WTC11 (cell line): ENCODE measurements around the gene PLEK. TPM values are rescaled to one million over a fixed set of nuclear protein-coding genes. Genes with fewer than 3 reads are reported as not detected.

Experiments
- ATAC-seq: fragments of 200-7000 bp; cut with Tn5 transposase; 2 replicates; pipeline ENCODE4 v1.10.0; 2021; ENCODE audit warnings: mild to moderate bottlenecking, moderate library complexity
- CTCF ChIA-PET: fragments of 300-600 bp; sonication (Branson Sonifier 250); formaldehyde crosslinking; loops from one replicate; lab custom pipeline; 2021; ENCODE audit warnings: antibody characterized with exemption; lab: Charles Lee
- POLR2A ChIA-PET: fragments of 350-600 bp; sonication (Branson Sonifier 250); formaldehyde crosslinking; loops from one replicate; lab custom pipeline; 2021; ENCODE audit warnings: antibody characterized with exemption; lab: Charles Lee
- DNase-seq: peaks from one replicate; pipeline ENCODE4 v3.0.0; 2021; ENCODE audit warnings: low spot score
- H3K27ac Mint-ChIP-seq: 2 replicates; pipeline ENCODE4 v1.8.0; 2021; ENCODE audit warnings: mixed read lengths
- H3K27me3 Mint-ChIP-seq: 2 replicates; pipeline ENCODE4 v1.8.0; 2021; ENCODE audit warnings: low read depth, mild to moderate bottlenecking, moderate library complexity, mixed read lengths
- H3K36me3 Mint-ChIP-seq: 2 replicates; pipeline ENCODE4 v1.8.0; 2021; ENCODE audit warnings: mixed read lengths
- H3K4me1 Mint-ChIP-seq: 2 replicates; pipeline ENCODE4 v1.8.0; 2022; ENCODE audit warnings: mixed read lengths
- H3K4me3 Mint-ChIP-seq: 2 replicates; pipeline ENCODE4 v1.8.0; 2021; ENCODE audit warnings: mild to moderate bottlenecking, moderate library complexity, mixed read lengths
- H3K9me3 Mint-ChIP-seq: 2 replicates; pipeline ENCODE4 v1.8.0; 2021; ENCODE audit warnings: mixed read lengths
- CREM ChIP-seq: sonication (generic); formaldehyde crosslinking; IDR thresholded peaks from 2 replicates; pipeline ENCODE4 v1.8.1; 2022; ENCODE audit warnings: mild to moderate bottlenecking, missing genetic modification reagents, moderate library complexity
- ELF4 ChIP-seq: sonication (generic); formaldehyde crosslinking; IDR thresholded peaks from 2 replicates; pipeline ENCODE4 v1.8.1; 2022; ENCODE audit warnings: low read depth, mild to moderate bottlenecking, moderate library complexity, missing genetic modification reagents
- ESRRA ChIP-seq: sonication (generic); formaldehyde crosslinking; IDR thresholded peaks from 2 replicates; pipeline ENCODE4 v1.8.1; 2022; ENCODE audit warnings: mild to moderate bottlenecking, missing genetic modification reagents, borderline replicate concordance
- ETV6 ChIP-seq: sonication (generic); formaldehyde crosslinking; IDR thresholded peaks from 2 replicates; pipeline ENCODE4 v1.8.1; 2022; ENCODE audit warnings: mild to moderate bottlenecking, missing genetic modification reagents
- FOXK1 ChIP-seq: sonication (generic); formaldehyde crosslinking; IDR thresholded peaks from 2 replicates; pipeline ENCODE4 v1.8.0; 2022; ENCODE audit warnings: mild to moderate bottlenecking, moderate library complexity, missing genetic modification reagents
- FOXP1 ChIP-seq: sonication (generic); formaldehyde crosslinking; IDR thresholded peaks from 2 replicates; pipeline ENCODE4 v1.8.0; 2022; ENCODE audit warnings: missing genetic modification reagents, mild to moderate bottlenecking, moderate library complexity, borderline replicate concordance
- GABPB1 ChIP-seq: sonication (generic); formaldehyde crosslinking; IDR thresholded peaks from 2 replicates; pipeline ENCODE4 v1.8.1; 2023; ENCODE audit warnings: mild to moderate bottlenecking, missing genetic modification reagents
- GTF2I ChIP-seq: fragments of 250-450 bp; sonication (Bioruptor Pico); conservative IDR thresholded peaks from 2 replicates; pipeline ENCODE4 v1.4.0; 2021; ENCODE audit warnings: mild to moderate bottlenecking
- KAT7 ChIP-seq: sonication (generic); formaldehyde crosslinking; IDR thresholded peaks from 2 replicates; pipeline ENCODE4 v1.8.1; 2023; ENCODE audit warnings: missing genetic modification reagents, mild to moderate bottlenecking, borderline replicate concordance
- MYBL2 ChIP-seq: sonication (generic); formaldehyde crosslinking; IDR thresholded peaks from 2 replicates; pipeline ENCODE4 v1.8.1; 2023; ENCODE audit warnings: mild to moderate bottlenecking, moderate library complexity, missing genetic modification reagents
- NFE2L1 ChIP-seq: sonication (generic); formaldehyde crosslinking; IDR thresholded peaks from 2 replicates; pipeline ENCODE4 v1.8.1; 2023; ENCODE audit warnings: missing genetic modification reagents
- NR3C1 ChIP-seq: sonication (generic); formaldehyde crosslinking; conservative IDR thresholded peaks from 2 replicates; pipeline ENCODE4 v1.8.1; 2023; ENCODE audit warnings: low read depth, mild to moderate bottlenecking, missing genetic modification reagents
- RELA ChIP-seq: sonication (generic); formaldehyde crosslinking; IDR thresholded peaks from 2 replicates; pipeline ENCODE4 v1.8.1; 2022; ENCODE audit warnings: missing genetic modification reagents, mild to moderate bottlenecking, borderline replicate concordance
- SMAD4 ChIP-seq: sonication (generic); formaldehyde crosslinking; IDR thresholded peaks from 2 replicates; pipeline ENCODE4 v1.8.0; 2022; ENCODE audit warnings: mild to moderate bottlenecking, missing genetic modification reagents
- TEAD4 ChIP-seq: sonication (generic); formaldehyde crosslinking; IDR thresholded peaks from 2 replicates; pipeline ENCODE4 v1.8.0; 2022; ENCODE audit warnings: mild to moderate bottlenecking, missing genetic modification reagents
- TP53 ChIP-seq: sonication (generic); formaldehyde crosslinking; IDR thresholded peaks from 2 replicates; pipeline ENCODE4 v1.8.1; 2023; ENCODE audit warnings: mild to moderate bottlenecking, missing genetic modification reagents
- ZNF138 ChIP-seq: sonication (generic); formaldehyde crosslinking; conservative IDR thresholded peaks from 2 replicates; pipeline ENCODE4 v1.8.1; 2022; ENCODE audit warnings: mild to moderate bottlenecking, moderate library complexity, missing genetic modification reagents
- ZNF263 ChIP-seq: sonication (generic); formaldehyde crosslinking; IDR thresholded peaks from 2 replicates; pipeline ENCODE4 v1.8.1; 2022; ENCODE audit warnings: low read depth, mild to moderate bottlenecking, moderate library complexity, missing genetic modification reagents
- total RNA-seq: library from RNA; stranded (reverse); gene quantifications from 3 replicates; pipeline ENCODE4 v1.2.3, GENCODE V29; 2021
- TF ChIP-seq, protein P1 (sequence below): sonication (generic); formaldehyde crosslinking; IDR thresholded peaks from 2 replicates; pipeline ENCODE4 v1.8.1; 2023; ENCODE audit warnings: mild to moderate bottlenecking, moderate library complexity, missing genetic modification reagents
- TF ChIP-seq, protein P2 (sequence below): sonication (generic); formaldehyde crosslinking; IDR thresholded peaks from 2 replicates; pipeline ENCODE4 v1.8.0; 2022; ENCODE audit warnings: mild to moderate bottlenecking, missing genetic modification reagents
- TF ChIP-seq, protein P3 (sequence below): sonication (generic); formaldehyde crosslinking; IDR thresholded peaks from 2 replicates; pipeline ENCODE4 v1.8.0; 2022; ENCODE audit warnings: mild to moderate bottlenecking, missing genetic modification reagents
- TF ChIP-seq, protein P4 (sequence below): fragments of 200-600 bp; IDR thresholded peaks from 2 replicates; pipeline ENCODE4 v1.8.0; 2022; ENCODE audit warnings: antibody characterized with exemption
- TF ChIP-seq, protein P5 (sequence below): sonication (generic); formaldehyde crosslinking; conservative IDR thresholded peaks from 2 replicates; pipeline ENCODE4 v1.8.1; 2022; ENCODE audit warnings: mild to moderate bottlenecking, missing genetic modification reagents
- TF ChIP-seq, protein P6 (sequence below): sonication (generic); formaldehyde crosslinking; IDR thresholded peaks from 2 replicates; pipeline ENCODE4 v1.8.1; 2022; ENCODE audit warnings: low read depth, mild to moderate bottlenecking, moderate library complexity, missing genetic modification reagents, borderline replicate concordance

The PLEK gene
- total RNA-seq, 1 experiment from 2014 or later, result 0.26 TPM

DNA sequence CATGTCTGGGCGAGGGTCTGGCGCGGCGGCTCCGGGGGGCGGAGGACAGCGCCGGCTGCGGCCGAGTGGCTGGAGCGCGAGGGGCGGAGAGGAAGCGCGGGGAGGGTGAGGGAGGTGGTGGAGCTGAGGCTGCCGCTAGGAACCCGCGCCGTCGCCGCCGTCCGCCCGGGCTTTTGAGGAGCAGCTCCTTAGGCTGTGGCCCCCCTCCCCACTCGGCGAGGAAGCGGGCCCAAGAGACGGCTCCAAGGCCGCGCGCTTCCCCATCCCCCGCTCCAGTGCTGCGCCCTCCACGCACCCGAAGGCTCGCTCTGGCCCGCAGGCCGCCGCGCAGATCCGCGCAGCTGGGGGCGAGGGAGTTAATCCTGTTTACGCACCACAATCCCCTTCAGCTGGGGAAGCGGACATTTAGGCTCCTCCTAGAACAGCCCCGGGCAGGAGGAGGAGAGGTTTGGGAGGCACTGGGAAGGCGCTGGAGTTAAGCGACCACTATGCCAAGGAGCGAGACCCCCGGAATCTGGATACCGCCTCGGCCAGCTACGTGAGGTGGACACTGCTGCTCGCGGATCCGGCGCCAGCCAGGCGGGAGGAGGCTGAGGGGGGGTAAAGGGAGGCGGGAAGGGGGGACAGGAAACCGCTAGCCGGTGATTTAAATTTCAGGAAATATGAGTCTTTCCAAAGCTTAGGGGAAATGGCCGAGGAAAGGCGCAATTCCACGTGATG, 45.5 kb upstream of the PLEK start, which contains the start of gene CNRIP1:
Gene CNRIP1, minus strand, starts transcription at position 552 of the 720 bp plus-strand sequence. Its CDS starts 549 bp downstream, at position 3.
- peak within 1 kb of the TSS; percentile 78 for H3K4me3 Mint-ChIP-seq
- H3K9me3 Mint-ChIP-seq, result no peaks in the 10 kb centered on the region
- no peak within 1 kb of the TSS for H3K27ac Mint-ChIP-seq
- DNase-seq, result peak; percentile 64
- TF ChIP-seq FOXP1 (peak; percentile 82), TP53 (CRISPR knock-in tag) (0 out of 2 replicates have a peak, but pooled peaks have one; percentile 41), SMAD4 (CRISPR knock-in tag) (no peak), ZNF138 (CRISPR knock-in tag) (0 out of 2 replicates have a peak, but pooled peaks have one; percentile 38), ELF4 (CRISPR knock-in tag) (0 out of 2 replicates have a peak, but pooled peaks have one; percentile 24), NFE2L1 (0 out of 2 replicates have a peak, but pooled peaks have one; percentile 58), KAT7 (CRISPR knock-in tag) (peak; percentile 15; the same call in 1 of the 2 replicates), RELA (CRISPR knock-in tag) (no peak; the same call in 1 of the 2 replicates)
- TF ChIP-seq, protein P1, sequence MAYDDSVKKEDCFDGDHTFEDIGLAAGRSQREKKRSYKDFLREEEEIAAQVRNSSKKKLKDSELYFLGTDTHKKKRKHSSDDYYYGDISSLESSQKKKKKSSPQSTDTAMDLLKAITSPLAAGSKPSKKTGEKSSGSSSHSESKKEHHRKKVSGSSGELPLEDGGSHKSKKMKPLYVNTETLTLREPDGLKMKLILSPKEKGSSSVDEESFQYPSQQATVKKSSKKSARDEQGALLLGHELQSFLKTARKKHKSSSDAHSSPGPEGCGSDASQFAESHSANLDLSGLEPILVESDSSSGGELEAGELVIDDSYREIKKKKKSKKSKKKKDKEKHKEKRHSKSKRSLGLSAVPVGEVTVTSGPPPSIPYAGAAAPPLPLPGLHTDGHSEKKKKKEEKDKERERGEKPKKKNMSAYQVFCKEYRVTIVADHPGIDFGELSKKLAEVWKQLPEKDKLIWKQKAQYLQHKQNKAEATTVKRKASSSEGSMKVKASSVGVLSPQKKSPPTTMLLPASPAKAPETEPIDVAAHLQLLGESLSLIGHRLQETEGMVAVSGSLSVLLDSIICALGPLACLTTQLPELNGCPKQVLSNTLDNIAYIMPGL (CRISPR knock-in tag), result peak; percentile 87
- peak; percentile 72 for ATAC-seq
- ChIA-PET POLR2A (interaction anchor here (0.6 kb wide), 2 partner anchors 13 to 125 kb away, joined by 3 to 5 read pairs; no protein-coding TSS in a partner anchor), CTCF (interaction anchor here (0.8 to 2.2 kb wide), 11 partner anchors 14 to 403 kb away, joined by 3 to 15 read pairs (median 5); partner anchors contain the start of gene PPP3R1)
- H3K27me3 Mint-ChIP-seq, result peaks cover 68% of the 10 kb centered on the region
- no peaks in the 10 kb centered on the region for H3K36me3 Mint-ChIP-seq
- H3K4me1 Mint-ChIP-seq, result peaks cover 12% of the 10 kb centered on the region

DNA sequence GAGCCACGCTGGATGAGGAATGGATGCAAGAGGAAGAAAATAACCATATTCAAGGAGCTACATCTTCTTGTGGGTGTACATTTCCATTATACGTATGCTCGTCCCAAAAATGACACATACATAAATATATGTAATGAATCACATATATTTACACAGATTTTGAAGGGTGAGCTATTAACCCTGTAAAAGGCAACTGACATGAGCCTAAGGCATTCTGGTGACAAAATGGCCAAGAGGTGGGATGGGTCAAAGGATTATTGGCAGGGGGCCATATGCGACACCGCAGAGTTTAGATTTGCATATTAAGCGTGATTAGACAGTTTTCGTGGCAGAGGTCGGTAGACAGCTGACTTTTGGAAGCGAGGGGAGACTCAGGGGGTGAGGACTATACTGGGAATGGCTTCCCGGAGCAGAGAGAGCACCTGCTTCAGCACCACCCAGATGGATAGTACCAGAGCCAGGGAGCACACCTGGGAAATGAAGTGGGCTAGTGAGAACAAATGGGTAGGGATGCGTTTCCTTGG, 44.9 kb upstream of the PLEK start:
- ATAC-seq (peak; percentile 62), DNase-seq (peak; percentile 59)
- no peaks in the 10 kb centered on the region for H3K9me3 Mint-ChIP-seq
- H3K36me3 Mint-ChIP-seq, result no peaks in the 10 kb centered on the region
- 0 out of 2 replicates have a peak, but pooled peaks have one; percentile 62 for TF ChIP-seq NFE2L1
- TF ChIP-seq, protein P2, sequence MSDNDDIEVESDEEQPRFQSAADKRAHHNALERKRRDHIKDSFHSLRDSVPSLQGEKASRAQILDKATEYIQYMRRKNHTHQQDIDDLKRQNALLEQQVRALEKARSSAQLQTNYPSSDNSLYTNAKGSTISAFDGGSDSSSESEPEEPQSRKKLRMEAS (CRISPR knock-in tag), result 0 out of 2 replicates have a peak, but pooled peaks have one; percentile 16
- TF ChIP-seq, protein P3, sequence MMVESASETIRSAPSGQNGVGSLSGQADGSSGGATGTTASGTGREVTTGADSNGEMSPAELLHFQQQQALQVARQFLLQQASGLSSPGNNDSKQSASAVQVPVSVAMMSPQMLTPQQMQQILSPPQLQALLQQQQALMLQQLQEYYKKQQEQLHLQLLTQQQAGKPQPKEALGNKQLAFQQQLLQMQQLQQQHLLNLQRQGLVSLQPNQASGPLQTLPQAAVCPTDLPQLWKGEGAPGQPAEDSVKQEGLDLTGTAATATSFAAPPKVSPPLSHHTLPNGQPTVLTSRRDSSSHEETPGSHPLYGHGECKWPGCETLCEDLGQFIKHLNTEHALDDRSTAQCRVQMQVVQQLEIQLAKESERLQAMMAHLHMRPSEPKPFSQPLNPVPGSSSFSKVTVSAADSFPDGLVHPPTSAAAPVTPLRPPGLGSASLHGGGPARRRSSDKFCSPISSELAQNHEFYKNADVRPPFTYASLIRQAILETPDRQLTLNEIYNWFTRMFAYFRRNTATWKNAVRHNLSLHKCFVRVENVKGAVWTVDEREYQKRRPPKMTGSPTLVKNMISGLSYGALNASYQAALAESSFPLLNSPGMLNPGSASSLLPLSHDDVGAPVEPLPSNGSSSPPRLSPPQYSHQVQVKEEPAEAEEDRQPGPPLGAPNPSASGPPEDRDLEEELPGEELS (CRISPR knock-in tag), result 0 out of 2 replicates have a peak, but pooled peaks have one; percentile 28
- TF ChIP-seq, protein P4, sequence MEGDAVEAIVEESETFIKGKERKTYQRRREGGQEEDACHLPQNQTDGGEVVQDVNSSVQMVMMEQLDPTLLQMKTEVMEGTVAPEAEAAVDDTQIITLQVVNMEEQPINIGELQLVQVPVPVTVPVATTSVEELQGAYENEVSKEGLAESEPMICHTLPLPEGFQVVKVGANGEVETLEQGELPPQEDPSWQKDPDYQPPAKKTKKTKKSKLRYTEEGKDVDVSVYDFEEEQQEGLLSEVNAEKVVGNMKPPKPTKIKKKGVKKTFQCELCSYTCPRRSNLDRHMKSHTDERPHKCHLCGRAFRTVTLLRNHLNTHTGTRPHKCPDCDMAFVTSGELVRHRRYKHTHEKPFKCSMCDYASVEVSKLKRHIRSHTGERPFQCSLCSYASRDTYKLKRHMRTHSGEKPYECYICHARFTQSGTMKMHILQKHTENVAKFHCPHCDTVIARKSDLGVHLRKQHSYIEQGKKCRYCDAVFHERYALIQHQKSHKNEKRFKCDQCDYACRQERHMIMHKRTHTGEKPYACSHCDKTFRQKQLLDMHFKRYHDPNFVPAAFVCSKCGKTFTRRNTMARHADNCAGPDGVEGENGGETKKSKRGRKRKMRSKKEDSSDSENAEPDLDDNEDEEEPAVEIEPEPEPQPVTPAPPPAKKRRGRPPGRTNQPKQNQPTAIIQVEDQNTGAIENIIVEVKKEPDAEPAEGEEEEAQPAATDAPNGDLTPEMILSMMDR, result no peak
- H3K27me3 Mint-ChIP-seq, result peaks cover 68% of the 10 kb centered on the region
- peaks cover 12% of the 10 kb centered on the region for H3K4me1 Mint-ChIP-seq
- no peak overlapping the region for H3K27ac Mint-ChIP-seq
- ChIA-PET CTCF (interaction anchor here (0.6 to 2.2 kb wide), 9 partner anchors 28 to 402 kb away, joined by 3 to 15 read pairs (median 5); partner anchors contain the start of gene PPP3R1), POLR2A (no interaction called here)
- H3K4me3 Mint-ChIP-seq, result peak overlapping the region; percentile 78

DNA sequence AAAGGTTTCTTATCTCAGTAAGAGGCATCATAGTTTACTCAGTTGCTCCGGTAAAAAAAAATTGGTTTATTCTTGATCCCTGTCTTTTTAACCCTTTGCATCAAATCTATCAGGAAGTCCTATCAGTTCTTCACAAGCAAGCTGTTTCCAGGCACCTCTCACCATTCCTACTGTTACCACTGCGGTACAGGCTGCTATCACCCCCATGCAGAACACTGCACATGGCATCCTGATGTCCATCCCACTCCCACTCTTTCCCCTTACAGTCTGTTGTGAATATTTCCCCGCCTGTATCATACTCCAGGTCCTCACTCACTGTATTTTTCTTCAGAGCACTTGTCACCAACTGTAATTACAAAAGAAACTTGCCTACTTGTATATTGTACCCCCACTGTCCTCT, 40.0 kb upstream of the PLEK start:
- ChIA-PET CTCF (interaction anchor here (1.5 kb wide), 1 partner anchor 33 kb away, joined by 3 read pairs; no protein-coding TSS in a partner anchor), POLR2A (no interaction called here)
- DNase-seq (no peak), ATAC-seq (no peak)
- H3K9me3 Mint-ChIP-seq, result no peaks in the 10 kb centered on the region
- no peaks in the 10 kb centered on the region for H3K36me3 Mint-ChIP-seq
- peaks cover 25% of the 10 kb centered on the region for H3K27me3 Mint-ChIP-seq
- H3K4me3 Mint-ChIP-seq, result no peak overlapping the region
- H3K4me1 Mint-ChIP-seq, result peaks cover 3% of the 10 kb centered on the region; the same call in 1 of the 2 replicates
- no peak overlapping the region for H3K27ac Mint-ChIP-seq
- TF ChIP-seq TEAD4 (CRISPR knock-in tag) (no peak), FOXK1 (no peak), ESRRA (no peak), ETV6 (no peak), CREM (CRISPR knock-in tag) (no peak), ZNF263 (no peak), MYBL2 (CRISPR knock-in tag) (no peak), GTF2I (CRISPR knock-in tag) (no peak), GABPB1 (CRISPR knock-in tag) (no peak), NR3C1 (CRISPR knock-in tag) (no peak)
- TF ChIP-seq, protein P5, sequence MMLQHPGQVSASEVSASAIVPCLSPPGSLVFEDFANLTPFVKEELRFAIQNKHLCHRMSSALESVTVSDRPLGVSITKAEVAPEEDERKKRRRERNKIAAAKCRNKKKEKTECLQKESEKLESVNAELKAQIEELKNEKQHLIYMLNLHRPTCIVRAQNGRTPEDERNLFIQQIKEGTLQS (CRISPR knock-in tag), result no peak
- TF ChIP-seq, protein P6, sequence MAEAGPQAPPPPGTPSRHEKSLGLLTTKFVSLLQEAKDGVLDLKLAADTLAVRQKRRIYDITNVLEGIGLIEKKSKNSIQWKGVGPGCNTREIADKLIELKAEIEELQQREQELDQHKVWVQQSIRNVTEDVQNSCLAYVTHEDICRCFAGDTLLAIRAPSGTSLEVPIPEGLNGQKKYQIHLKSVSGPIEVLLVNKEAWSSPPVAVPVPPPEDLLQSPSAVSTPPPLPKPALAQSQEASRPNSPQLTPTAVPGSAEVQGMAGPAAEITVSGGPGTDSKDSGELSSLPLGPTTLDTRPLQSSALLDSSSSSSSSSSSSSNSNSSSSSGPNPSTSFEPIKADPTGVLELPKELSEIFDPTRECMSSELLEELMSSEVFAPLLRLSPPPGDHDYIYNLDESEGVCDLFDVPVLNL (CRISPR knock-in tag), result no peak
